SK-N-SH treated with all-trans-retinoic acid at 6 μM for 48 hours (cell line): ENCODE measurements around the gene MARK3.

ENCODE experiments used
- ATAC-seq: fragments of 200-7000 bp; cut with Tn5 transposase; 3 replicates; pipeline ENCODE4 v1.9.1; 2020; ENCODE audit warnings: mild to moderate bottlenecking, moderate library complexity
- ARNTL ChIP-seq: fragments of 450-650 bp; formaldehyde crosslinking; IDR thresholded peaks from 2 replicates; pipeline ENCODE4 v1.5.0; 2020; ENCODE audit warnings: low read depth, mild to moderate bottlenecking, moderate library complexity, borderline replicate concordance
- BACH2 ChIP-seq: fragments of 250-450 bp; sonication (Bioruptor Pico); IDR thresholded peaks from 2 replicates; pipeline ENCODE4 v1.9.0; 2021; ENCODE audit warnings: mild to moderate bottlenecking, borderline replicate concordance
- ESRRG ChIP-seq: fragments of 250-450 bp; sonication (Bioruptor Pico); IDR thresholded peaks from 2 replicates; pipeline ENCODE4 v1.6.1; 2021; ENCODE audit warnings: mild to moderate bottlenecking
- GLIS3 ChIP-seq: fragments of 250-450 bp; sonication (Bioruptor Pico); IDR thresholded peaks from 2 replicates; pipeline ENCODE4 v1.5.0; 2020; ENCODE audit warnings: mild to moderate bottlenecking, moderate library complexity
- ISL1 ChIP-seq: fragments of 250-450 bp; sonication (Bioruptor Pico); IDR thresholded peaks from 2 replicates; pipeline ENCODE4 v2.1.2; 2022; ENCODE audit warnings: mild to moderate bottlenecking, moderate library complexity
- OSR1 ChIP-seq: fragments of 250-450 bp; sonication (Bioruptor Pico); IDR thresholded peaks from 2 replicates; pipeline ENCODE4 v1.8.0; 2022; ENCODE audit warnings: moderate library complexity, mild to moderate bottlenecking, inconsistent platforms
- PATZ1 ChIP-seq: fragments of 250-450 bp; sonication (Bioruptor Pico); IDR thresholded peaks from 2 replicates; pipeline ENCODE4 v1.8.0; 2020; ENCODE audit warnings: mild to moderate bottlenecking, moderate library complexity, borderline replicate concordance
- POU6F1 ChIP-seq: fragments of 250-450 bp; sonication (Bioruptor Pico); IDR thresholded peaks from 2 replicates; pipeline ENCODE4 v1.8.0; 2021; ENCODE audit warnings: low read depth, mild to moderate bottlenecking, moderate library complexity, borderline replicate concordance
- PPARA ChIP-seq: fragments of 250-450 bp; sonication (Bioruptor Pico); IDR thresholded peaks from 2 replicates; pipeline ENCODE4 v1.5.0; 2020; ENCODE audit warnings: mild to moderate bottlenecking, borderline replicate concordance
- RARB ChIP-seq: fragments of 250-450 bp; sonication (Bioruptor Pico); IDR thresholded peaks from 2 replicates; pipeline ENCODE4 v1.8.0; 2021; ENCODE audit warnings: mild to moderate bottlenecking, moderate library complexity
- TCF4 ChIP-seq: fragments of 250-450 bp; sonication (Bioruptor Pico); IDR thresholded peaks from 2 replicates; pipeline ENCODE4 v1.8.0; 2021; ENCODE audit warnings: mild to moderate bottlenecking, moderate library complexity, borderline replicate concordance
- TOX ChIP-seq: fragments of 250-450 bp; sonication (Bioruptor Pico); IDR thresholded peaks from 2 replicates; pipeline ENCODE4 v1.8.0; 2021; ENCODE audit warnings: mild to moderate bottlenecking, moderate library complexity, borderline replicate concordance
- TSHZ2 ChIP-seq: fragments of 250-450 bp; sonication (Bioruptor Pico); IDR thresholded peaks from 2 replicates; pipeline ENCODE4 v1.5.0; 2020; ENCODE audit warnings: mild to moderate bottlenecking, moderate library complexity
- ZC3H10 ChIP-seq: fragments of 250-450 bp; sonication (Bioruptor Pico); IDR thresholded peaks from 2 replicates; pipeline ENCODE4 v1.5.1; 2021; ENCODE audit warnings: mild to moderate bottlenecking, moderate library complexity
- ZFP3 ChIP-seq: fragments of 250-450 bp; sonication (Bioruptor Pico); IDR thresholded peaks from 2 replicates; pipeline ENCODE4 v1.5.0; 2020; ENCODE audit warnings: mild to moderate bottlenecking, moderate library complexity
- ZFP30 ChIP-seq: fragments of 450-650 bp; formaldehyde crosslinking; IDR thresholded peaks from 2 replicates; pipeline ENCODE4 v1.5.0; 2022; ENCODE audit warnings: mild to moderate bottlenecking, moderate library complexity
- ZNF565 ChIP-seq: fragments of 450-650 bp; formaldehyde crosslinking; conservative IDR thresholded peaks from 2 replicates; pipeline ENCODE4 v1.5.0; 2020; ENCODE audit warnings: low read depth, mild to moderate bottlenecking, moderate library complexity
- ZNF70 ChIP-seq: fragments of 450-650 bp; formaldehyde crosslinking; IDR thresholded peaks from 2 replicates; pipeline ENCODE4 v1.5.0; 2020; ENCODE audit warnings: mild to moderate bottlenecking, moderate library complexity

Gene MARK3

GRCh38 chr14:103372552-103373304 lies 12.5 kb upstream of the MARK3 start:
- ATAC-seq: peak; percentile 96
- TF ChIP-seq OSR1 (CRISPR knock-in tag) (no peak), BACH2 (CRISPR knock-in tag) (no peak), ISL1 (CRISPR knock-in tag) (no peak), TOX (CRISPR knock-in tag) (no peak), ZFP30 (CRISPR knock-in tag) (no peak), ARNTL (CRISPR knock-in tag) (no peak)

GRCh38 chr14:103374121-103374520 lies 11.1 kb upstream of the MARK3 start:
- TF ChIP-seq POU6F1 (no peak), GLIS3 (CRISPR knock-in tag) (no peak), PPARA (CRISPR knock-in tag) (no peak), ISL1 (CRISPR knock-in tag) (no peak), ZFP30 (CRISPR knock-in tag) (no peak), TCF4 (CRISPR knock-in tag) (no peak), PATZ1 (CRISPR knock-in tag) (no peak), BACH2 (CRISPR knock-in tag) (no peak), TSHZ2 (CRISPR knock-in tag) (no peak)
- ATAC-seq: no peak

GRCh38 chr14:103377522-103378037 lies 7.6 kb upstream of the MARK3 start:
- no peak for ATAC-seq
- TF ChIP-seq ZFP30 (CRISPR knock-in tag): no peak
- no peak for TF ChIP-seq ZNF70 (CRISPR knock-in tag)
- TF ChIP-seq POU6F1: no peak
- TF ChIP-seq GLIS3 (CRISPR knock-in tag): no peak
- no peak for TF ChIP-seq RARB (CRISPR knock-in tag)
- TF ChIP-seq ZNF565 (CRISPR knock-in tag): no peak
- TF ChIP-seq ESRRG (CRISPR knock-in tag): no peak
- no peak for TF ChIP-seq ZFP3 (CRISPR knock-in tag)
- TF ChIP-seq PATZ1 (CRISPR knock-in tag): no peak
- no peak for TF ChIP-seq ZC3H10 (CRISPR knock-in tag)
- TF ChIP-seq ARNTL (CRISPR knock-in tag): no peak
